Neural cell (in vitro differentiated cells): ENCODE measurements around the gene SNRPA1. TPM values are rescaled to one million over a fixed set of nuclear protein-coding genes. Genes with fewer than 3 reads are reported as not detected.

Source experiments
- H2AFZ ChIP-seq: fragments of 200-600, 300-800 bp; sonication (generic), shearing (Covaris generic); 2 replicates; pipeline ENCODE4 v1.6.0; 2014; ENCODE audit warnings: low read depth, mild to moderate bottlenecking, antibody characterized with exemption, low read length, moderate library complexity
- H3F3A ChIP-seq: fragments of 200-600 bp; shearing (Covaris generic); 2 replicates; pipeline ENCODE4 v1.6.1; 2016; ENCODE audit warnings: mild to moderate bottlenecking, moderate library complexity, mixed read lengths, antibody characterized with exemption, low read length; ENCODE audit not compliant: insufficient read depth, poor library complexity, severe bottlenecking
- H3K27ac ChIP-seq: fragments of 200-600, 300-800 bp; sonication (generic), shearing (Covaris generic); 2 replicates; pipeline ENCODE4 v1.5.1; 2014; ENCODE audit warnings: mild to moderate bottlenecking, low read length, moderate library complexity
- H3K27me3 ChIP-seq: fragments of 300-800, 200-600 bp; sonication (generic), shearing (Covaris generic); 2 replicates; pipeline ENCODE4 v1.6.0; 2014; ENCODE audit warnings: mild to moderate bottlenecking, low read depth, low read length, moderate library complexity; ENCODE audit not compliant: insufficient read depth
- H3K36me3 ChIP-seq: fragments of 300-800, 200-600 bp; sonication (generic), shearing (Covaris generic); 2 replicates; pipeline ENCODE4 v1.5.1; 2014; ENCODE audit warnings: mild to moderate bottlenecking, antibody characterized with exemption, low read length, moderate library complexity; ENCODE audit not compliant: insufficient read depth
- H3K4me2 ChIP-seq: fragments of 300-800, 200-600 bp; sonication (generic), shearing (Covaris generic); 2 replicates; pipeline ENCODE4 v1.6.0; 2014; ENCODE audit warnings: mild to moderate bottlenecking, low read length
- H3K4me3 ChIP-seq: fragments of 300-800, 200-600 bp; sonication (generic), shearing (Covaris generic); 2 replicates; pipeline ENCODE4 v1.5.1; 2014; ENCODE audit warnings: mild to moderate bottlenecking, low read length, moderate library complexity
- H3K79me2 ChIP-seq: fragments of 200-600 bp; shearing (Covaris generic); replicated peaks from 2 replicates; pipeline ENCODE4 v1.6.0; 2014; ENCODE audit warnings: mild to moderate bottlenecking, low read length, moderate library complexity; ENCODE audit not compliant: insufficient read depth
- H3K9ac ChIP-seq: fragments of 300-800, 200-600 bp; sonication (generic), shearing (Covaris generic); 2 replicates; pipeline ENCODE4 v1.6.1; 2016; ENCODE audit warnings: mild to moderate bottlenecking, low read length, mixed read lengths
- H3K9me2 ChIP-seq: fragments of 200-600 bp; shearing (Covaris generic); 2 replicates; pipeline ENCODE4 v1.6.1; 2016; ENCODE audit warnings: mild to moderate bottlenecking, low read length, mixed read lengths; ENCODE audit not compliant: insufficient read depth
- H3K9me3 ChIP-seq: fragments of 200-600, 300-800 bp; sonication (generic), shearing (Covaris generic); 2 replicates; pipeline ENCODE4 v1.6.1; 2016; ENCODE audit warnings: mild to moderate bottlenecking, mixed run types, low read length, moderate library complexity, mixed read lengths
- H4K20me1 ChIP-seq: fragments of 200-600 bp; shearing (Covaris generic); 2 replicates; pipeline ENCODE4 v1.6.1; 2016; ENCODE audit warnings: mild to moderate bottlenecking, mixed run types; ENCODE audit not compliant: insufficient read depth
- EP300 ChIP-seq: fragments of 450-650 bp; conservative IDR thresholded peaks from 2 replicates; pipeline ENCODE4 v1.6.1; 2014; ENCODE audit warnings: antibody characterized with exemption, mild to moderate bottlenecking, moderate library complexity; ENCODE audit not compliant: poor library complexity, severe bottlenecking
- EZH2 ChIP-seq: fragments of 200-600, 300-800 bp; shearing (Covaris generic), sonication (generic); IDR thresholded peaks from 2 replicates; pipeline ENCODE4 v1.6.1; 2014; ENCODE audit warnings: antibody characterized with exemption, low read length, borderline replicate concordance, mild to moderate bottlenecking; ENCODE audit not compliant: insufficient read depth, poor library complexity, severe bottlenecking
- MXI1 ChIP-seq: fragments of 450-650 bp; conservative IDR thresholded peaks from 2 replicates; pipeline ENCODE4 v1.6.1; 2014; ENCODE audit warnings: antibody characterized with exemption, mild to moderate bottlenecking; ENCODE audit not compliant: poor library complexity, severe bottlenecking
- POLR2AphosphoS5 ChIP-seq: IDR thresholded peaks from 2 replicates; pipeline ENCODE4 v1.6.1; 2012
- RAD21 ChIP-seq: fragments of 450-650 bp; conservative IDR thresholded peaks from 2 replicates; pipeline ENCODE4 v1.6.1; 2014; ENCODE audit warnings: antibody characterized with exemption, mild to moderate bottlenecking, moderate library complexity
- SMC3 ChIP-seq: fragments of 450-650 bp; conservative IDR thresholded peaks from 2 replicates; pipeline ENCODE4 v1.6.1; 2014; ENCODE audit warnings: antibody characterized with exemption, mild to moderate bottlenecking, moderate library complexity; ENCODE audit not compliant: poor library complexity
- TAF1 ChIP-seq: IDR thresholded peaks from 2 replicates; pipeline ENCODE4 v1.6.1; 2012; ENCODE audit warnings: low read depth
- polyA plus RNA-seq: library from polyadenylated mRNA; depleted of rRNA; stranded (reverse); fragments of >200 nt; gene quantifications from 2 replicates; pipeline ENCODE4 v1.2.3, GENCODE V29; 2014
- TF ChIP-seq, protein P1 (sequence below): IDR thresholded peaks from 2 replicates; pipeline ENCODE4 v1.6.1; 2012; ENCODE audit warnings: borderline replicate concordance
- TF ChIP-seq, protein P2 (sequence below): fragments of 450-650 bp; IDR thresholded peaks from 2 replicates; pipeline ENCODE4 v1.5.1; 2014; ENCODE audit warnings: antibody characterized with exemption, mild to moderate bottlenecking, moderate library complexity; ENCODE audit not compliant: poor library complexity, severe bottlenecking

The SNRPA1 gene
- polyA plus RNA-seq, 1 donor from 2014 or later: 53.6 TPM

DNA sequence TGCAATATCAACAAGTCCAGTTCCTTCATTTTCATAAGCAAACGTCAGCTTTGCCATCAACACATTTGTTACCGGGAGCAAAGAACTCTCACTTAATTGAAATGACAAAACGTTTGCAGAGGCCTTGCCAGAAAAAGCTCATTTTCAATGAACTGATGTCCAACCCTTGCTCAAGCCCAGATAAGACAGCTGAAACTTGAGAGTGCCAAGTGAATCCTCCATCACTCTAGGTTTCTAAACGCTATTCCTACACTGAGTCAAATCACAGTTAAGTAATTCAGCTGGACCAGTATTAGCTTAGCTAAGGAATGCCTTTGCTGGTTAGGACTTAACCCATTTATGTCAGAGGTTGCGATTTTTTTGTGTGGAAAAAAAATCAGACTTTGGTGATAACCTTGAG lies 54.7 kb downstream of the SNRPA1 start:
- peaks cover 44% of the 10 kb centered on the region for H3K79me2 ChIP-seq
- no peaks in the 10 kb centered on the region for H3K9me2 ChIP-seq
- TF ChIP-seq RAD21: no peak
- TF ChIP-seq, protein P1, sequence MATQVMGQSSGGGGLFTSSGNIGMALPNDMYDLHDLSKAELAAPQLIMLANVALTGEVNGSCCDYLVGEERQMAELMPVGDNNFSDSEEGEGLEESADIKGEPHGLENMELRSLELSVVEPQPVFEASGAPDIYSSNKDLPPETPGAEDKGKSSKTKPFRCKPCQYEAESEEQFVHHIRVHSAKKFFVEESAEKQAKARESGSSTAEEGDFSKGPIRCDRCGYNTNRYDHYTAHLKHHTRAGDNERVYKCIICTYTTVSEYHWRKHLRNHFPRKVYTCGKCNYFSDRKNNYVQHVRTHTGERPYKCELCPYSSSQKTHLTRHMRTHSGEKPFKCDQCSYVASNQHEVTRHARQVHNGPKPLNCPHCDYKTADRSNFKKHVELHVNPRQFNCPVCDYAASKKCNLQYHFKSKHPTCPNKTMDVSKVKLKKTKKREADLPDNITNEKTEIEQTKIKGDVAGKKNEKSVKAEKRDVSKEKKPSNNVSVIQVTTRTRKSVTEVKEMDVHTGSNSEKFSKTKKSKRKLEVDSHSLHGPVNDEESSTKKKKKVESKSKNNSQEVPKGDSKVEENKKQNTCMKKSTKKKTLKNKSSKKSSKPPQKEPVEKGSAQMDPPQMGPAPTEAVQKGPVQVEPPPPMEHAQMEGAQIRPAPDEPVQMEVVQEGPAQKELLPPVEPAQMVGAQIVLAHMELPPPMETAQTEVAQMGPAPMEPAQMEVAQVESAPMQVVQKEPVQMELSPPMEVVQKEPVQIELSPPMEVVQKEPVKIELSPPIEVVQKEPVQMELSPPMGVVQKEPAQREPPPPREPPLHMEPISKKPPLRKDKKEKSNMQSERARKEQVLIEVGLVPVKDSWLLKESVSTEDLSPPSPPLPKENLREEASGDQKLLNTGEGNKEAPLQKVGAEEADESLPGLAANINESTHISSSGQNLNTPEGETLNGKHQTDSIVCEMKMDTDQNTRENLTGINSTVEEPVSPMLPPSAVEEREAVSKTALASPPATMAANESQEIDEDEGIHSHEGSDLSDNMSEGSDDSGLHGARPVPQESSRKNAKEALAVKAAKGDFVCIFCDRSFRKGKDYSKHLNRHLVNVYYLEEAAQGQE: no peak
- TF ChIP-seq EZH2: no peak
- TF ChIP-seq, protein P2, sequence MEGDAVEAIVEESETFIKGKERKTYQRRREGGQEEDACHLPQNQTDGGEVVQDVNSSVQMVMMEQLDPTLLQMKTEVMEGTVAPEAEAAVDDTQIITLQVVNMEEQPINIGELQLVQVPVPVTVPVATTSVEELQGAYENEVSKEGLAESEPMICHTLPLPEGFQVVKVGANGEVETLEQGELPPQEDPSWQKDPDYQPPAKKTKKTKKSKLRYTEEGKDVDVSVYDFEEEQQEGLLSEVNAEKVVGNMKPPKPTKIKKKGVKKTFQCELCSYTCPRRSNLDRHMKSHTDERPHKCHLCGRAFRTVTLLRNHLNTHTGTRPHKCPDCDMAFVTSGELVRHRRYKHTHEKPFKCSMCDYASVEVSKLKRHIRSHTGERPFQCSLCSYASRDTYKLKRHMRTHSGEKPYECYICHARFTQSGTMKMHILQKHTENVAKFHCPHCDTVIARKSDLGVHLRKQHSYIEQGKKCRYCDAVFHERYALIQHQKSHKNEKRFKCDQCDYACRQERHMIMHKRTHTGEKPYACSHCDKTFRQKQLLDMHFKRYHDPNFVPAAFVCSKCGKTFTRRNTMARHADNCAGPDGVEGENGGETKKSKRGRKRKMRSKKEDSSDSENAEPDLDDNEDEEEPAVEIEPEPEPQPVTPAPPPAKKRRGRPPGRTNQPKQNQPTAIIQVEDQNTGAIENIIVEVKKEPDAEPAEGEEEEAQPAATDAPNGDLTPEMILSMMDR: no peak
- no peak for TF ChIP-seq MXI1
- no peak for TF ChIP-seq POLR2AphosphoS5
- no peak for TF ChIP-seq EP300
- no peak for TF ChIP-seq TAF1
- no peak for TF ChIP-seq SMC3
- H3K9me3 ChIP-seq: no peaks in the 10 kb centered on the region
- no peaks in the 10 kb centered on the region for H3K36me3 ChIP-seq
- H3K9ac ChIP-seq: no peak overlapping the region
- no peak overlapping the region for H2AFZ ChIP-seq
- H3K4me3 ChIP-seq: no peak overlapping the region
- H3K27me3 ChIP-seq: no peaks in the 10 kb centered on the region
- no peaks in the 10 kb centered on the region for H3F3A ChIP-seq
- H4K20me1 ChIP-seq: no peaks in the 10 kb centered on the region
- no peak overlapping the region for H3K27ac ChIP-seq
- no peak overlapping the region for H3K4me2 ChIP-seq

DNA sequence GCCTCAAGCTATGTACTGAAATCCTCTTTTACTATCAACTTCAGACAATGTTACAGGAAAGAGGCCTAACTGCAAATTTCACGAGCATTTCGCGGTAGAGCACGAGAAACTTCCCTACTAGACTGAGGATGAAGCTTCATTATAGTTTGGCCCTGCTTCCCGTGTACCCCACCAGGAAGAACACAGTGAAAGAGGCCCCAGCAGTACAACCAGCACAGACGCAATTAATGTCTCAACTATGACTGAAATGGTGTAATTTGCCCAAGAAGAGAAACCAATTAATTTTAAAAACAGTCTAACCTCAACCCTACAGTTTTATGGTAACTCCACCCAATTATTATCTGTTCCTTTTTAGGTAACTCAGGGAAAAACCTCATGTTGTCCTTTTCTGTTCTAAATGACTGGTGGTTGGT lies 55.3 kb downstream of the SNRPA1 start:
- Histone ChIP-seq H3K4me2 (no peak overlapping the region), H4K20me1 (no peaks in the 10 kb centered on the region), H3K27ac (no peak overlapping the region), H3K9me3 (no peaks in the 10 kb centered on the region), H3F3A (no peaks in the 10 kb centered on the region), H3K27me3 (no peaks in the 10 kb centered on the region), H3K9ac (no peak overlapping the region), H3K4me3 (no peak overlapping the region), H3K9me2 (no peaks in the 10 kb centered on the region), H3K79me2 (peaks cover 46% of the 10 kb centered on the region), H2AFZ (no peak overlapping the region), H3K36me3 (no peaks in the 10 kb centered on the region)
- TF ChIP-seq, protein P1: no peak
- TF ChIP-seq TAF1 (no peak), SMC3 (no peak), EP300 (no peak), POLR2AphosphoS5 (no peak), RAD21 (no peak), EZH2 (no peak), MXI1 (no peak)
- TF ChIP-seq, protein P2: no peak
